CD14-positive monocyte (primary cell): ENCODE results near the gene ME3. TPM values are rescaled to one million over a fixed set of nuclear protein-coding genes. Genes with fewer than 3 reads are reported as not detected.

Experiments
- DNase-seq, 3 donors: peaks; one replicate each; pipeline ENCODE4 v3.0.0-alpha.2; 2011 to 2022
- H2AFZ ChIP-seq: 2 replicates; pipeline ENCODE4 v1.6.0; 2012; ENCODE audit warnings: mild to moderate bottlenecking, low read depth, low read length, inconsistent platforms; ENCODE audit not compliant: insufficient read depth, poor library complexity, severe bottlenecking
- H3K27ac ChIP-seq, 2 donors: 1 replicate in 1 of 2; 2 replicates in 1 of 2; pipeline ENCODE4 v1.5.1; 2012 to 2013; ENCODE audit warnings: low read length in 2 of 2, control low read depth in 1 of 2, inconsistent platforms in 1 of 2, low read depth in 1 of 2, mild to moderate bottlenecking in 1 of 2
- H3K27me3 ChIP-seq, 2 donors: one replicate each; pipeline versions ENCODE4 v1.6.0 to v1.6.1; 2011 to 2013; ENCODE audit warnings: low read length in 2 of 2; ENCODE audit not compliant: control insufficient read depth in 2 of 2, insufficient read depth in 2 of 2
- H3K36me3 ChIP-seq, 2 donors: replicated peaks in 1 of 2; 1 replicate in 1 of 2; 2 replicates in 1 of 2; pipeline versions ENCODE4 v1.5.1 to v1.6.1; 2012 to 2013; ENCODE audit warnings: low read length in 2 of 2, control low read depth in 1 of 2, inconsistent platforms in 1 of 2, mild to moderate bottlenecking in 1 of 2; ENCODE audit not compliant: insufficient read depth in 2 of 2, control insufficient read depth in 1 of 2
- H3K4me1 ChIP-seq, 2 donors: 1 replicate in 1 of 2; 2 replicates in 1 of 2; pipeline versions ENCODE4 v1.5.1 to v1.6.1; 2012 to 2013; ENCODE audit warnings: low read length in 2 of 2, control low read depth in 1 of 2, inconsistent platforms in 1 of 2, mild to moderate bottlenecking in 1 of 2, moderate library complexity in 1 of 2; ENCODE audit not compliant: insufficient read depth in 2 of 2, control insufficient read depth in 1 of 2
- H3K4me2 ChIP-seq: replicated peaks from 2 replicates; pipeline ENCODE3; 2012; ENCODE audit warnings: low read length, moderate library complexity, mild to moderate bottlenecking; ENCODE audit not compliant: poor library complexity, severe bottlenecking; ENCODE audit errors: extremely low read depth
- H3K4me3 ChIP-seq, 3 experiments: fragments of 200-600 bp in 1 of 3; sonication (generic) in 1 of 3; replicated peaks in 1 of 3; 1 replicate in 2 of 3; 2 replicates in 1 of 3; pipeline ENCODE4 v1.5.1; 2011 to 2013; ENCODE audit warnings: low read length in 3 of 3, mild to moderate bottlenecking in 3 of 3, control low read depth in 2 of 3, low read depth in 2 of 3, inconsistent platforms in 1 of 3, moderate library complexity in 1 of 3
- H3K79me2 ChIP-seq: 2 replicates; pipeline ENCODE4 v1.6.0; 2012; ENCODE audit warnings: mild to moderate bottlenecking, control low read depth, inconsistent platforms, low read length, moderate library complexity; ENCODE audit not compliant: insufficient read depth
- H3K9ac ChIP-seq: 2 replicates; pipeline ENCODE4 v1.6.0; 2017; ENCODE audit warnings: low read length, mild to moderate bottlenecking; ENCODE audit not compliant: insufficient read depth, poor library complexity, severe bottlenecking
- H3K9me3 ChIP-seq, 2 donors: replicated peaks in 1 of 2; 1 replicate in 1 of 2; 2 replicates in 1 of 2; pipeline versions ENCODE4 v1.5.1 to v1.6.1; 2012 to 2013; ENCODE audit warnings: low read length in 2 of 2, control low read depth in 1 of 2; ENCODE audit not compliant: control insufficient read depth in 1 of 2, insufficient read depth in 1 of 2
- H4K20me1 ChIP-seq: 2 replicates; pipeline ENCODE4 v1.6.0; 2012; ENCODE audit warnings: mild to moderate bottlenecking, low read length, control low read depth, moderate library complexity; ENCODE audit not compliant: insufficient read depth
- H3K27ac Mint-ChIP-seq, 7 donors: one replicate each; pipeline ENCODE4 v1.8.0; 2020; ENCODE audit warnings: mild to moderate bottlenecking in 7 of 7, mixed read lengths in 7 of 7, moderate library complexity in 6 of 7, inconsistent platforms in 2 of 7
- H3K27me3 Mint-ChIP-seq, 3 donors: one replicate each; pipeline ENCODE4 v1.8.0; 2021 to 2022; ENCODE audit warnings: low read depth in 3 of 3, mild to moderate bottlenecking in 3 of 3, mixed read lengths in 3 of 3, moderate library complexity in 3 of 3, inconsistent platforms in 1 of 3
- H3K36me3 Mint-ChIP-seq, 2 donors: one replicate each; pipeline ENCODE4 v1.8.0; 2020; ENCODE audit warnings: mixed read lengths in 2 of 2, inconsistent platforms in 1 of 2, mild to moderate bottlenecking in 1 of 2
- H3K4me1 Mint-ChIP-seq: one replicate; pipeline ENCODE4 v1.8.0; 2020; ENCODE audit warnings: mild to moderate bottlenecking, mixed read lengths
- H3K4me3 Mint-ChIP-seq, 2 donors: one replicate each; pipeline ENCODE4 v1.8.0; 2020; ENCODE audit warnings: mild to moderate bottlenecking in 2 of 2, mixed read lengths in 2 of 2, moderate library complexity in 1 of 2
- H3K9me3 Mint-ChIP-seq, 7 donors: one replicate each; pipeline ENCODE4 v1.8.0; 2020 to 2022; ENCODE audit warnings: mixed read lengths in 7 of 7, mild to moderate bottlenecking in 6 of 7, moderate library complexity in 6 of 7, inconsistent platforms in 2 of 7
- CTCF ChIP-seq: fragments of 200-600 bp; IDR thresholded peaks from one replicate; pipeline ENCODE4 v1.8.0; 2022; ENCODE audit warnings: antibody characterized with exemption, mild to moderate bottlenecking
- WGBS: methylation state at CpG from one replicate; pipeline ENCODE4 v1.1.5; 2013; ENCODE audit warnings: missing lambda C conversion rate; ENCODE audit not compliant: insufficient coverage; 5-methylcytosine and 5-hydroxymethylcytosine counted together
- intact Hi-C, 2 donors: fragments of 100-400 bp; cut with micrococcal nuclease; formaldehyde crosslinking; loops; one replicate each; pipeline versions ENCODE4 v1.15.0 to v1.15.1; 2023
- polyA plus RNA-seq, 3 donors: library from polyadenylated mRNA; depleted of rRNA in 1 of 3; unstranded in 2 of 3; stranded (reverse) in 1 of 3; fragments of 300-500 nt in 2 of 3; fragments of >200 nt in 1 of 3; fragmentation: Illumina TruSeq in 2 of 3; gene quantifications; 1 replicate in 2 of 3; 2 replicates in 1 of 3; pipeline ENCODE4 v1.2.3, GENCODE V29; 2012 to 2021

The ME3 gene
- polyA plus RNA-seq, 3 donors: 0.31 to 3.0 (median 0.42) TPM

GRCh38 chr11:86422371-86422770 lies 250.0 kb downstream of the ME3 start:
- Histone ChIP-seq H4K20me1 (no peaks in the 10 kb centered on the region), H3K4me1 (no peaks in the 10 kb centered on the region), H2AFZ (no peak overlapping the region), H3K27ac (no peak overlapping the region), H3K4me3 (no peak overlapping the region), H3K27me3 (no peaks in the 10 kb centered on the region), H3K9ac (no peak overlapping the region), H3K4me2 (no peak overlapping the region), H3K36me3 (no peaks in the 10 kb centered on the region), H3K9me3 (no peaks in the 10 kb centered on the region), H3K79me2 (no peaks in the 10 kb centered on the region)
- no peak for TF ChIP-seq CTCF
- Mint-ChIP-seq H3K27ac (no peak overlapping the region), H3K27me3 (peaks cover 0 to 4% (median 0%) of the 10 kb centered on the region in 3 donors), H3K4me3 (no peak overlapping the region), H3K4me1 (peaks cover 10% of the 10 kb centered on the region), H3K9me3 (peaks cover 0 to 5% (median 1%) of the 10 kb centered on the region in 7 donors), H3K36me3 (no peaks in the 10 kb centered on the region)
- DNase-seq: no peak
- intact Hi-C loops: no loop called here
- 75% methylated on average over 9 of the region's 12 CpGs for WGBS

- no peak overlapping the region for H3K4me3 ChIP-seq
- H3K79me2 ChIP-seq: no peaks in the 10 kb centered on the region
- H3K9ac ChIP-seq: no peak overlapping the region
- no peak for DNase-seq
- 74% methylated on average over 2 of the region's 4 CpGs for WGBS
- H3K4me2 ChIP-seq: no peak overlapping the region
- Mint-ChIP-seq H3K36me3 (no peaks in the 10 kb centered on the region), H3K9me3 (peaks cover 0 to 3% (median 0%) of the 10 kb centered on the region in 7 donors), H3K4me1 (peaks cover 10% of the 10 kb centered on the region), H3K27ac (no peak overlapping the region), H3K27me3 (peaks cover 0 to 1% (median 0%) of the 10 kb centered on the region in 3 donors), H3K4me3 (no peak overlapping the region)
- H4K20me1 ChIP-seq: no peaks in the 10 kb centered on the region
- H3K36me3 ChIP-seq: no peaks in the 10 kb centered on the region
- no peak overlapping the region for H2AFZ ChIP-seq
- no peak for TF ChIP-seq CTCF
- H3K27me3 ChIP-seq: no peaks in the 10 kb centered on the region
- no peak overlapping the region for H3K27ac ChIP-seq
- H3K4me1 ChIP-seq: peaks cover 0 to under 1% of the 10 kb centered on the region in 2 donors
- no peaks in the 10 kb centered on the region for H3K9me3 ChIP-seq
- intact Hi-C loops: no loop called here
Observed at GRCh38 chr11:86421946-86422345, 250.5 kb downstream of the ME3 start.
